PC-3 (cell line): Measurements from ENCODE around the gene PADI1.

Experiments
- CTCF ChIP-seq: fragments of 300-600 bp; sonication (generic); conservative IDR thresholded peaks from 2 replicates; pipeline ENCODE4 v1.5.1; 2017; ENCODE audit warnings: antibody characterized with exemption, low read depth, mild to moderate bottlenecking, low read length
- EZH2 ChIP-seq: fragments of 300-600 bp; sonication (generic); IDR thresholded peaks from one replicate; pipeline ENCODE4 v1.6.1; 2017; ENCODE audit warnings: antibody characterized with exemption, mild to moderate bottlenecking, low read length; ENCODE audit not compliant: unreplicated experiment
- EZH2phosphoT487 ChIP-seq: fragments of 300-600 bp; sonication (generic); IDR thresholded peaks from 2 replicates; pipeline ENCODE4 v1.6.1; 2018; ENCODE audit warnings: mild to moderate bottlenecking, antibody characterized with exemption, low read length, borderline replicate concordance

- TF ChIP-seq CTCF = no peak
- no peak for TF ChIP-seq EZH2phosphoT487
- TF ChIP-seq EZH2 = no peak
These were observed 1.3 kb downstream of the PADI1 start for GRCh38 chr1:17206196-17206595.
